ENCODE measurements around the gene SGSM1. TPM values are rescaled to one million over a fixed set of nuclear protein-coding genes. Genes with fewer than 3 reads are reported as not detected.

SGSM1 gene
- total RNA-seq, 4 donors from 2014 or later: 1.2 to 2.2 (median 1.6) TPM

- Histone ChIP-seq H3K4me3 (no peak overlapping the region), H3K27me3 (no peaks in the 10 kb centered on the region), H3K4me1 (peaks cover 11 to 13% (median 12%) of the 10 kb centered on the region in 4 donors), H3K36me3 (no peaks in the 10 kb centered on the region), H3K9me3 (no peaks in the 10 kb centered on the region), H3K27ac (replicated peaks in 1 of 4) (peak overlapping the region in 1 of 4 donors; percentile 35)
- TF ChIP-seq CTCF (IDR thresholded peaks at IDR 0.05) (no peak), POLR2AphosphoS5 (IDR thresholded peaks at IDR 0.05) (no peak), EP300 (IDR thresholded peaks at IDR 0.05) (no peak), POLR2A (IDR thresholded peaks at IDR 0.05; ENCODE audit: low read depth) (no peak)
- 19% methylated on average over 7 of the region's 10 CpGs for WGBS
- intact Hi-C loops (cut with DNase I): no loop called here
- DNase-seq (ENCODE audit: extremely low spot score): no peak
Observed at GRCh38 chr22:24819911-24820461, 14.0 kb downstream of the SGSM1 start.

- Histone ChIP-seq H3K27ac (replicated peaks in 1 of 4) (no peak overlapping the region), H3K36me3 (no peaks in the 10 kb centered on the region), H3K9me3 (no peaks in the 10 kb centered on the region), H3K4me3 (no peak overlapping the region), H3K4me1 (peaks cover 11 to 13% (median 12%) of the 10 kb centered on the region in 4 donors), H3K27me3 (no peaks in the 10 kb centered on the region)
- TF ChIP-seq POLR2A (IDR thresholded peaks at IDR 0.05; ENCODE audit: low read depth): no peak
- TF ChIP-seq POLR2AphosphoS5 (IDR thresholded peaks at IDR 0.05): no peak
- TF ChIP-seq EP300 (IDR thresholded peaks at IDR 0.05): no peak
- TF ChIP-seq CTCF (IDR thresholded peaks at IDR 0.05): no peak
- intact Hi-C loops (cut with DNase I): no loop called here
- no peak for DNase-seq (ENCODE audit: extremely low spot score)
- WGBS: 81% methylated on average over 2 of the region's 2 CpGs
Observed at GRCh38 chr22:24822471-24822870, 16.5 kb downstream of the SGSM1 start.

- Histone ChIP-seq H3K4me3 (no peak overlapping the region), H3K9me3 (no peaks in the 10 kb centered on the region), H3K36me3 (no peaks in the 10 kb centered on the region), H3K4me1 (peaks cover 11 to 13% (median 12%) of the 10 kb centered on the region in 4 donors), H3K27ac (replicated peaks in 1 of 4) (no peak overlapping the region), H3K27me3 (no peaks in the 10 kb centered on the region)
- intact Hi-C loops (cut with DNase I): no loop called here
- WGBS: 95% methylated on average over 9 of the region's 9 CpGs
- no peak for DNase-seq (ENCODE audit: extremely low spot score)
- TF ChIP-seq POLR2A (IDR thresholded peaks at IDR 0.05; ENCODE audit: low read depth) (no peak), EP300 (IDR thresholded peaks at IDR 0.05) (no peak), POLR2AphosphoS5 (IDR thresholded peaks at IDR 0.05) (no peak), CTCF (IDR thresholded peaks at IDR 0.05) (no peak)
Observed at GRCh38 chr22:24823787-24824186, 17.8 kb downstream of the SGSM1 start.

GRCh38 chr22:24824250-24824649, 18.2 kb downstream of the SGSM1 start:
- Histone ChIP-seq H3K27ac (replicated peaks in 1 of 4) (no peak overlapping the region), H3K27me3 (no peaks in the 10 kb centered on the region), H3K4me3 (no peak overlapping the region), H3K9me3 (no peaks in the 10 kb centered on the region), H3K4me1 (peaks cover 11 to 13% (median 12%) of the 10 kb centered on the region in 4 donors), H3K36me3 (no peaks in the 10 kb centered on the region)
- WGBS: 62% methylated on average over 3 of the region's 3 CpGs
- no peak for DNase-seq (ENCODE audit: extremely low spot score)
- no peak for TF ChIP-seq POLR2AphosphoS5 (IDR thresholded peaks at IDR 0.05)
- TF ChIP-seq POLR2A (IDR thresholded peaks at IDR 0.05; ENCODE audit: low read depth): no peak
- TF ChIP-seq EP300 (IDR thresholded peaks at IDR 0.05): no peak
- TF ChIP-seq CTCF (IDR thresholded peaks at IDR 0.05): no peak
- intact Hi-C loops (cut with DNase I): no loop called here

GRCh38 chr22:24824915-24825314, 18.9 kb downstream of the SGSM1 start:
- no peak for TF ChIP-seq EP300 (IDR thresholded peaks at IDR 0.05)
- no peak for TF ChIP-seq CTCF (IDR thresholded peaks at IDR 0.05)
- no peak for TF ChIP-seq POLR2A (IDR thresholded peaks at IDR 0.05; ENCODE audit: low read depth)
- TF ChIP-seq POLR2AphosphoS5 (IDR thresholded peaks at IDR 0.05): no peak
- no peak overlapping the region for H3K27ac ChIP-seq (replicated peaks in 1 of 4)
- H3K27me3 ChIP-seq: no peaks in the 10 kb centered on the region
- H3K4me1 ChIP-seq: peaks cover 7 to 9% (median 8%) of the 10 kb centered on the region in 4 donors
- DNase-seq (ENCODE audit: extremely low spot score): no peak
- no peaks in the 10 kb centered on the region for H3K36me3 ChIP-seq
- intact Hi-C loops (cut with DNase I): no loop called here
- WGBS: 77% methylated on average over 4 of the region's 4 CpGs
- H3K4me3 ChIP-seq: no peak overlapping the region
- no peaks in the 10 kb centered on the region for H3K9me3 ChIP-seq
